NCI-H2171 (cell line): ENCODE measurements around the gene PAK1.
"Not testable (repeated sequence)": the region's sequence is repeated elsewhere in the genome, so short reads cannot be mapped to it uniquely, and the experiment has no call there.

Experiments used
- DNase-seq: peaks from one replicate; lab custom pipeline; 2025; lab: John Stamatoyannopoulos, UW

Gene PAK1

GRCh38 chr11:77401486-77402217, 72.2 kb downstream of the PAK1 start:
- DNase-seq, result peak; percentile 59

DNA sequence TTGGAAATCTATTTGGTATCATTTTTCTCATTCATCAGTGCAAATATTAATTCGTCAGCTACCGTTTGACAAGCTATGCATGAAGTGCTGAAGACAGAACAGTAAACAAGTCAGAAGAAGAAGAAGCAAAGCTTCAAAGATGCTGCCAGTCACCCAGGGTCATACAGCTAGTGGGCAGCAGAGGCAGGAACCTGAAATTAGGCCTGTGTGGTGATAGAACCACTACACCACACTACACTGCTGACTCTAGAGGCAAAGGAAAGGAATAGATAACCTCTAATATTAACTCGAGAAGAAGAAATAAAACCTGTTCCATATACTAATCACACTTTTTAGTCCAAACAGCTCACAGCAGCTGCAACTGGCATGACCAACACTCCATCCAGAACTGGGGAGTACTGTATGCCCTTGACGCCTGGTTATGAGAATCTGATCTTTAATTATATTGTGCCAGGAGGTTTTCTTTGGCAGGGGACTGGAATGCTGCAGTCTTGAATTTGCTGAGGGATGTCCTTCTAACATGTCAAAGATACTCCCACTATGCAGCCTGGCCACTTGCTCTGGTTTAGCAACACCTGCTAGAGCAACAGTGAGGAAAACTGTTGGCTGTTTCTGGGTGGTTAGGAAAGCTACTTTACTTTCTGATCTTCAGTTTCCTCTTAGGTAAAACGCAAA, 73.0 kb downstream of the PAK1 start:
- DNase-seq, result no peak

DNA sequence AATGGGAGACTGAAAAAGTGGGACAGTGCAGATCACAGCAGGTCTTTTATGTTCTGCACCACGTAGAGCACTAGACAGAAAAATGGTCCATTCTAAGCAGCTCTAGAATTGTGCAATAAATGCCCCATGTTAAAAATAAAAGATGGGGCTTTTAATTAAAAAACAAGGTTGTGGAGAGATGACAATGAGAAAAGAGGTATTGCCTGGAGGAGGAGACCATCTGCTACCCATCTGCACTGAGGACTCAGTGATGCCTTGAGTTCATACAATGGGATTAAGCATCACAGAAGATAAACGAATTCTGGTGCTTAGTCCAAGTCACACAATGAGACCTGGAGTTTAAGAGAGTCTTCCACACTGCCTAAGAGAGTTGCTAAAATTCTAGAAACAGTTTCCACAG, 73.6 kb downstream of the PAK1 start:
- DNase-seq, result peak; percentile 40

DNA sequence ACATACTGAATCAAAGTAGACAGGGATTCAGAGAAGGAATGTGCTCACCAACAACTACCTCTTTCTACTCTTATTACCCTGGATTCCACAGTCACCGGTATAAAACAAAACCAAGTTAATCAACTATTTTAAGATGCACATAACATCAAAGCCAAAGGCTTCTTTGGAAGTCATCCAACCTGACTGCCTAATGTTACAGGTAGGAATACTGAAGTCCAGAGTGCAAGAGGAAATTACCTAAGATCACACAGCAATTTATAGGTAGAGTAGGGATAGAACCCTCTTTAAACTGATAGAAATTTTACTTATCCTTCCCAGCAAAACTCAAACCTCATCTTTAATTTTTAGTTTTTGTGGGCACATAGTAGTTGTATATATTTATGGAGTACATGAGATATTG, 76.3 kb downstream of the PAK1 start:
- DNase-seq, result no peak

DNA sequence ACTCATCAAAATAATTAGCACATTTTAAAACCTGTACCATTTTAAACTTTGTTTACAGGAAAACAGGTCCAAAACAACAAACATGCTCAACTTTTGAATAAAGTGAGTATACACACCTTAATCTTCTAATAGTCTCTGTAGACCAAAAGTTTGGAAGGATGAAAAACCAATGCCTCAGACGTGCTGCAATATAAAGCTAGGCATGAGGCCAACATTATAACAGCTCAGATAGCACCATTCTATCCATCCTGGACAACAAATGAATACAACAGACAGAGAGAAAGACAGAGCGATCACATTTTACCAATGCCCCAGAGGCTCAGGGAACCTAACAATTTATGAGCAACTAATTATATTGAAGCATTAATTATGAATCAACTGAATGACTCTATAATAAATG, 77.0 kb downstream of the PAK1 start:
- no peak for DNase-seq

- DNase-seq, result no peak
Observed at GRCh38 chr11:77396305-77396704, 77.6 kb downstream of the PAK1 start.

GRCh38 chr11:77395460-77396173, 78.3 kb downstream of the PAK1 start:
- DNase-seq, result peak; percentile 24

GRCh38 chr11:77392842-77393241, 81.1 kb downstream of the PAK1 start:
- DNase-seq, result no peak

DNA sequence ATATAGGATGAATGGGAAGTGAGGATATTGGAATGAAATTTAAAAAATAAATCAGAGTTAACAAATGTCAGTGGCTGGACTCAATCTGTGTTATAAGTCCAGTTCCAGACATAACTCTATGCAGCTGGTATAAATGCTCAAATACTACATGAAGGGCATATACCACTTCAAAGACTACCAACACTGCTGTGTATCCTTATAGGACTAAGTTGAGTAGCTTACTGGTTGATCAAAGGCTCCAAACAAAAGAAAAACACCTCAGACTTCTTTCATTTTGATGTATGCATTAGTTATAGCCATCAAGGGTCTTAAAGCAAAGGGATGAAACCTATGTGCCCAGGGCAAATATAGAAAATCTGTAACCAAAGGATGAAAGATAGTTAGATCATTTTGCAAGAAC, 86.2 kb downstream of the PAK1 start:
- DNase-seq, result no peak

DNA sequence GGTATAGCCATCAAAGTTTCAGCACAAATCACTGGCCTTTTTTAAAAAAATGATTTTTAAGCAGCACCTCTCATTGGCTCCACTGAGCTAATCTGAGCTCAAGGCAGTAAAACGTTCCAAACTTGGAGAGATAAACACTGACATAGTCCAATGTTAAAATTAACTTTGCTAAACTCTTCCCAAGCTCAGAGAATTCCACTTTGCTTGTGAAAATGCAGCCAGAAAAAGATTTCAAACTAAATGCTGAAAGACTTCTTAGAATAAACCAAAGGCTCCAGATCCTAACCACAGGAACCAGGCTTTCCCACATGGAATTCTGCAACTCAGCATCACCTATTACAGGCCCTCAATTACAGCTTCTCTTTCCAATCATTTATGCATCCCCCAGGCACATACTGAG, 87.7 kb downstream of the PAK1 start:
- no peak for DNase-seq

- not testable (repeated sequence) for DNase-seq
Observed at GRCh38 chr11:77385255-77385771, 88.6 kb downstream of the PAK1 start.

DNA sequence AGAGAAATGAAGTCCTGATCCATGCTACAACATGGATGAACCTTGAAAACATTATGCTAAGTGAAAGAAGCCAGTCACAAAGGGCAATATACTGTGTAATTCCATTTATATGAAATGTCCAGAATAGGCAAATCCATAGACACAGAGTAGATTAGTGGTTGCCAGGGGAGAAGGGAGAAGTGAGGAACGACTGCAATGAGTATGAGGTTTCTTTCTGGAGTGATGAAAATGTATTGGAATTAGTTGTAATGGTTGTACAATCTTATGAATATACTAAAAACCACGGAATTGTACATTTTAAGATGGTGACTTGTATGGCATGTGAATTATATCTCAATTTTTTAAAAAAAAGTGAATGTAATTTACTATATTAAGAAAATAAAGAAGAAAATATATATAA, 89.3 kb downstream of the PAK1 start:
- DNase-seq, result no peak

- DNase-seq, result not testable (repeated sequence)
Observed at GRCh38 chr11:77383349-77383748, 90.5 kb downstream of the PAK1 start.

GRCh38 chr11:77381729-77382665, 91.9 kb downstream of the PAK1 start:
- peak; percentile 71 for DNase-seq

- no peak for DNase-seq
Observed at GRCh38 chr11:77379934-77380333, 94.0 kb downstream of the PAK1 start.

GRCh38 chr11:77379253-77379652, 94.6 kb downstream of the PAK1 start:
- no peak for DNase-seq

DNA sequence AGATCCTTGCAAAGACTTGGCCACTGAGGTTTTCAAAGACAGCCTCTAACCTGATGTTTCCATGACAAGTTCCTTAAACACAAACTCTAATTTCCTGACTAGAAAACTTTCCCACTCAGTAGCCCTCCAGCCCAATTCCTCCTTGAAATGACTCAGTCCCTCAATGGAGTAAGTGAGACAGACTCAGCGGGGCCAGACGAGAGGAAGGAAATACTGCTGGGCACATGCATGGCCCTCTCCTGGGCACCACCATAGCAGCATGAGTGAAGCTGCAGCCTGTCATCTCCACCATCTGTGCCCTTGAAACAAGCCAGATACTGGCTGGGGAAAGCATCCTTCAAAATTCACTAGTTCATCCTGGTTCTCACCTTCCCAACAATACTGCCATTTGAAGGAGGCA, 96.2 kb downstream of the PAK1 start:
- no peak for DNase-seq

GRCh38 chr11:77375107-77375506, 98.8 kb downstream of the PAK1 start:
- no peak for DNase-seq

GRCh38 chr11:77374611-77375031, 99.3 kb downstream of the PAK1 start:
- DNase-seq, result no peak

GRCh38 chr11:77374108-77374507, 99.8 kb downstream of the PAK1 start:
- no peak for DNase-seq

DNA sequence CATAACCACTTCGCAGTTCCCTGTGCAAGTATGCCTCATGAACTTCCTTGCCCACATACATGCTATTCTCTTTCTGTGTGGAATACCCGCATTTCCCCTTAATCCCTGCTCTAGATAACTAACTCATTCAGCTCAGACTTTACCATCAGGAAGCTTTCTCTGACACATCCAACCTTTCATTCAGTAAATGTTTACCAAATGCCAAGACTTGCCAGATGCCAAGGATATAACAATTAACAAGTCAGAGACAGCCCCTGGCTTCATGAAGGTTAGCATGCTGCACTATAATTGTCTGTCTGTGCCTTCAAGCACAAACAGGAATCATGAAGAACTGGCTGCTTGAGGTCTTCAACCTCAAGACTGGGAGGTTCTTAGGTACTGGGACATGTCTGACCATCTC, 101.2 kb downstream of the PAK1 start:
- DNase-seq, result no peak

- peak; percentile 69 for DNase-seq
Observed at GRCh38 chr11:77371646-77372045, 102.2 kb downstream of the PAK1 start.
